ENCODE results near the gene CENPU.
"Not testable (repeated sequence)": the region's sequence is repeated elsewhere in the genome, so short reads cannot be mapped to it uniquely, and the experiment has no call there.

Gene CENPU

GRCh38 chr4:184752496-184753275 is 18.8 kb upstream of the CENPU start:
- DNase-seq (ENCODE audit: low read depth), result no peak

DNA sequence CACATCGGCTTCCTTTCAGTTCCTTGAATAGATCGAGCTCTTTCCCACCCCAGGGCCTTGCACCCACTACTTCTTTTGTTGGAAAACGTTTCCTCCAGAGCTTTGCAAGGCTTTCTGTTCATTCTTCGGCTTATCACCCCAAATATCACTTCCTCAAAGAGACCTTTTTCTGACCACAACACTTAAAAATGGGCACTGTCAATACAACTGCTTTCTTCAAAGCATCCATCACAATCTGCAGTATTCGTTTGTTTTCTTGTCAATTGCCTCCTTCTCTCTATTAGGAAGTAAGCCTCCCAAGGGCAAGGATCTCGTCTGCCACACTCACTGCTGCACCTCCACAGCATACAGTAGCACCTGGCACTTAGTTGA is 17.7 kb upstream of the CENPU start:
- no peak for DNase-seq (ENCODE audit: low read depth)

GRCh38 chr4:184750926-184751584 is 17.2 kb upstream of the CENPU start:
- no peak for DNase-seq (ENCODE audit: low read depth)

GRCh38 chr4:184748251-184748652 is 14.4 kb upstream of the CENPU start:
- no peak for DNase-seq (ENCODE audit: low read depth)

DNA sequence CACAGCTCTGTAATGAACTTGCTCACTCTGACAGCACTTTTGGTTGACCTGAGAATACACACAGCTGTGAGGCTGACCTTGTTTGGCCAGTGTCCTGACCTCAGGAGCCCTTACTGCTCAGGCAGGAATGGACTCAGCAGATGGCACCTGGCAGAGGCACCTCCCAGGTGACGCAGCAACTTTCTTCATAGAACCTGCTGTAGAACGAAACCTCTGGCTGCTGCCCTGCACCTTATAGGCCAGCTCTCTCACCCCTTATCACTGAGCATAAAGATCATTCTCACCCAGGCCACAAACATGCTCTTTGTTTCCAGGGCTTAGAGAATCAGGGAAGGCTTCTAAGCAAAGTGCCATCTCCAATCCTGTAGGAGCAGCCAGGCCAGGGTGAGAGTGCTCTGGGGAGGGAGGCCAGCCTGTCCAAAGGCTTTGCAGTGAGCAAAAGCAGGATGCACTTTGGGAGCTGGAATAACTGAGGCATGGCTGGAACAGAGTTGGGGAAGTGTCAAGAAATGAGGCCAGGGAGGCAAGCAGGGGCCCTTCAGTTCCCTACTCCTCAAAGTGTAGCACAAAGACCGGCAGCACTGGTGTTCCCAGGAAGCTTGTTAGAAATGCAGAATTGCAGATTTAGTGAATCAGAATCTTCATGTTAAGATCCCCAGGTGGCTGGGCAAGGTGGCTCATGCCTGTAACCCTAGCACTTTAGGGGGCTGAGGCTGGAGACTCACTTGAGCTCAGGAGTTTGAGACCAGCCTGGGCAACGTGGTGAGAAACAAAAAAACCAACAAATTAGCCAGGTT is 13.3 kb upstream of the CENPU start:
- DNase-seq (ENCODE audit: low read depth), result no peak

DNA sequence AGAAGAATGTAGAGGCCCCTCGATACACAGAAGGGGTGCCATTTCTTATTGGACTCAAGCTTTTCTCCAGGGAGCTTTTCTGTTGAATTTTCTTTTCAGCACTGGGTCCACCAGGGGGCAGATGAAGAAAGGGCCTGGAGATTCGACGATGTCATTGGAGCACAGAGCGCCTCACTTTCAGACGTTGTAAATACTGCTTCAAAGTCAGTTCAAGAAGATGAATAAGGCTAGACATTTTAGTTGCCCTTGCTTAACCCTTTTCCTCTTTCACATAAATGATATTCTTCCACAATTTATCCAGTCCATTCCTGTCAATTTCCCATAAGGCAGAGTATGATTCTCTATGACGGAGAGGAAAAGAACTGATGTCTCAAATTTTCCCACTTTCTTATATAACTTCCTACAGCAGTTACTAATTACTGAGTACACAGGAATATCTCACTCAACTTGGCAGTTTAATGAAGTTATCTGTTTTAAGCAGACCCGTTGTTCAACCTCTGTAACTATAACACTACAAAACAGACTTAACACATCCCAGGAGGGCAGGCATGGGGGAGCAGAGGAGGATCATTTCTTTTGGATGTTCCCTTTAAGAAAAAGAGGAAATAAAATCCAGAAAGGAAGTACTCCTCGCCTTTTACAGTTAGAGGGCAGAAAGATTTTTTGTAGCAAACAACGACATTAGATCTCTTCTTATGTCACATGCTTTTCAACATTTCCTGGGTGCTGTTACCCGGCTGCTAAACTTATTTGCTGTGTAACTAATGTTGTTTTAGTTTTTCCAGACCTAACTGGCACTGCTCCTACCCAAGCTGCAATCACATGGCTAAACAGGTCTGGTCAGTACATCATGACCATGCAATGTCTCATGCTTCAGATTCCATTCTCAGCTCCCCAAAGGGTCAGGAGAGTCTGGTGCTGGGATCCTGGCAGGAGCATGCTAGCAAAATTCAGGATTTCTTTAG is 12.2 kb upstream of the CENPU start:
- peak; percentile 54 for DNase-seq (ENCODE audit: low read depth)

- no peak for DNase-seq (ENCODE audit: low read depth)
Measured at GRCh38 chr4:184744236-184744635, 10.3 kb upstream of the CENPU start.

GRCh38 chr4:184743650-184744049 is 9.8 kb upstream of the CENPU start:
- no peak for DNase-seq (ENCODE audit: low read depth)

GRCh38 chr4:184741651-184742050 is 7.8 kb upstream of the CENPU start:
- not testable (repeated sequence) for DNase-seq (ENCODE audit: low read depth)

- DNase-seq (ENCODE audit: low read depth), result no peak
Measured at GRCh38 chr4:184740980-184741391, 7.1 kb upstream of the CENPU start.

GRCh38 chr4:184739575-184739974 is 5.7 kb upstream of the CENPU start:
- not testable (repeated sequence) for DNase-seq (ENCODE audit: low read depth)

DNA sequence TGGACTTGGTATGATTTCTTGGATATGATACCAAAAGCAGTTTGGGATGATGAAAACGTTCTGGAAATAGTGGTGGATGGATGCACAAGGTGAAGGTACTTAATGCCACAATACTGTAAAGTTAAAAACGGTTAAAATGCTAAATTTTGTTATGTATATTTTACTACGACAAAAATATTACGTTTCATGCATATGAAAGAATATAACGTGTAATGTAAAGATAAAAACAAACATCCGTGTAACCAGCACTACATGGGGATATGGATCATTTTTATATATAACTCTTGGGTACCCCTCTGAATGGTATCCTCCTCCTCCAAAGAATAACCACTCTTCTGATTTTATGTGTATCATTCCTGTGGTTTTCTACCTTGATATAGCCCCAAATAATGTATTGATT is 862 bp upstream of the CENPU start:
- no peak for DNase-seq (ENCODE audit: low read depth)

- no peak for DNase-seq (ENCODE audit: low read depth)
Measured at GRCh38 chr4:184732126-184732525, 1.8 kb downstream of the CENPU start.

DNA sequence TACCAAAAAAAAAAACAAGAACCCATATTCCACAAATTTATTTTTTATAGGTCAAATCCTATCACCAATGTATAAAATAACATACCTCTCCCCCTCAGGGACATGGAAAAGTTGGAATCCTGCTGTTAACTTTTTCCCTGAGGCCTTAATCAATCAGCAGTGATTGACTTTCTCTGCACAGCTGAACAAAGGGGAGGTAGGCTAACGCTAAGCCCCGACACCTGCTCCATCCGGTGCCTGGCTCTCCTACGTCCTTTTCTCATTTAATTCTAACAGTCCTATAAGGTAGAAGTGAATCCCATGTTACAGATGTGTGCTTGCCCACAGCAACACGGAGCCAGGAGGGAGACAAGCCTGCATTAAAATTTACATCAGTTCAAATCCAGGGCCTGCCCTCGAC is 2.8 kb downstream of the CENPU start:
- no peak for DNase-seq (ENCODE audit: low read depth)

DNA sequence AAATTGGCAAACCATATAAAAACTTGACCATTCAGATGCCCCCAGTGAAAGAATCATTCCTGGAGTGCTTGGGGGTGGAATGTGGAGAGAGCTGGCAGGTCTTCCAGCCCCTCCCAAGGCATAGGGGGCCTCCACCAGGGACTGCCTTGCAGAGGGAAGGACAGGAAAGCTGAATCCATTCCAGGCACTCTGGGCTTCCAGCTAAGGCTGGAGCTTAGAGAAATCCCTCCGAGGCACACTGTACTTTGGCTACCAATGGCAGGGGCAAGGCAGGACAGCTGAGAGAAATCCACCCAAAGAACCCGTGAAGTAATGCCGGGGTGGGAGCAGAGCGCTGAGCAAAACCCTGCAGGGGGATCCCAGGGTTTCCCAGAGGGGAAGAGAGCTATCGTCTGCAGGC is 4.0 kb downstream of the CENPU start:
- DNase-seq (ENCODE audit: low read depth), result no peak

DNA sequence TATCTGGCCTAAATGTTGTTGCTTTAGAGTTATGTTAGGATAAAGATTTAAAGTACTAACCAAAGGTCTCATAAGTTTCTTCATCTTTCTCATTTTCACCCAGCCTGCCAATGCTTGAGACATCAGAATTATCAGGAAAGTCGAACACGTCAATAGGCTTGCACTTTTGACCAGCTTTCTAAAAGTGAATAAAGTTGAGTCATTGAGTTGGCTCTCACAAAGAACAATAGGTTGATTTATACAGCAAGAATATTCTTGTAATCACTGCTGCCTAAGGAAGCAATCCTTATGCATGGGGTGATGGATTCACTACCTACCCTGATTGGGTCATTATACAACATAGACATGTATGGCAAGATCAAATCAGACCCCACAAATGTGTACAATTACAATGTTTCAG is 5.0 kb downstream of the CENPU start:
- no peak for DNase-seq (ENCODE audit: low read depth)

DNA sequence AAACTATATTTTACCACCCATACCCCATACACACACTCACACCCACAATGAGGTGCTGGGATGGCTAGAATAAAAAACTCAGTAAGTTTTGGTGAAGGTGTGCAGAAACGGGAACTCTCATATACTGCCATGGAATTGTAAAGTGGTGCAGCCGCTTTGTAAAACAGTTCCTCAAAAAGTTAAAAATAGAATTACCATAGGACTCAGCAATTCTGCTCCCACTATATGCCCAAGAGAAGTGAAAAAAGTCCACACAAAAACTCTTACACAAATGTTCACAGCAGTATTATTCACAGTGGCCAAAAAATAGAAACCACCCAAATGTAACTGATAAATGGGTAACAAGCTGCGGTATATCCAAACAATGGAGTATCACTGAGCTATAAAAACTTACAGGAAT is 6.5 kb downstream of the CENPU start:
- DNase-seq (ENCODE audit: low read depth), result no peak

DNA sequence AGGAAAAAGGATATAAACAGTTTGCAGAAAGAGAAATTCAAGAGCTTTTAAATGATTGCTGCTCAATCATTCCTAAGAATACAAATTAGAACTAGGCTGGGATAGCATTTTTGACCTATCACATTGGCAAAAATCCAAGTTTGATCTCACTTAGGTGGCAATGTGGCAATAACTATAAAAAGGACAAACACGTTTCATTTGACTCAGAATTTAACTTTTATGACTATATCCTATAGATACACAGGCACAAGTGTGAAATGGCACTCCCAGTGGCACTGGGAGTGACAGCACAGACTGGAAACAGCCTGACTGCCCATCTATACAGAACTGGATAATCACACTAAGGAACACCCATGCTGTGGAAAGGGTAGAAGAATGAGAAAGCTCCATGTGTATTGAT is 11.1 kb downstream of the CENPU start:
- no peak for DNase-seq (ENCODE audit: low read depth)

DNA sequence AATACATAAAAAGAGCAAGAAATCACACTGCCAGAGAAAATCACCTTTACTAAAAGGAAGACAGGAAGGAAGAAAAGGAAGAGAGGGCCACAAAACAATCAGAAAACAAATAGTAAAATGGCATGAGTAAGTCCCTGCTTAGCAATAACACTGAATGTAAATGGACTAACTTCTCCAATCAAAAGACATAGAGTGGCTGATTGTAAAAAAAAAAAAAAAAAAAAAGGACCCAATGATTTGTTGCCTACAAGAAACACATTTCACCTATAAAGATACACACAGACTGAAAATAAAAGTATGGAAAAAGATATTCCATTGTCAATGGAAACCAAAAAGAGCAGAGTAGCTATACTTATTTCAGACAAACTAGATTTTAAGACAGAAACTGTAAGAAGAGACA is 12.6 kb downstream of the CENPU start:
- DNase-seq (ENCODE audit: low read depth), result no peak

- no peak for DNase-seq (ENCODE audit: low read depth)
Measured at GRCh38 chr4:184719407-184719806, 14.5 kb downstream of the CENPU start.

GRCh38 chr4:184715526-184715925 is 18.4 kb downstream of the CENPU start:
- no peak for DNase-seq (ENCODE audit: low read depth)

GRCh38 chr4:184713887-184714286 is 20.0 kb downstream of the CENPU start:
- DNase-seq (ENCODE audit: low read depth), result no peak
